Measurements from ENCODE around the gene KCND3.

The KCND3 gene

DNA sequence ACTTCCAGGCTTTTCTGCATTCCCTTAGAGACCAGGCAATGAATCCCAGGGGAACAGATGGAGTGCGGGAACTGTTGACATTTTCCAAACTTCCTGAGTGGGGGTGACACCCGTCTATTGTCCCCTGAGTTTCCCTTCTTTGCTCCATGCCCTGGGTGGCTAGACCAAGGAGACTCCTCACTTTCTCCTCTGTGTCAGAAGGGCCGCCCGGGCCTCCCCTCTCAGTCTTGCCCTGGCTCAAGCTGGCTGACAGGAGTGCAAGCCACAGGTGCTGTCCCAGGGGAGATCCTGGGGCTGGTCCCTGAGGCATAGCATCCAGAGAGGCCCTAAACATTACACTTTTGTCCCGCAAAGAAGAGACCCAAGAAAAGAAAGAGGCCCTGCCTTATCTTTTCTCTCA is 170.9 kb downstream of the KCND3 start:
- Histone ChIP-seq H3K9ac (ENCODE audit: insufficient read length) (no peak overlapping the region), H3K9me3 (ENCODE audit: low read depth, low read length) (no peaks in the 10 kb centered on the region), H3K36me3 (ENCODE audit: insufficient read depth, low read length) (no peaks in the 10 kb centered on the region), H3K4me3 (no peak overlapping the region), H3K27ac (no peak overlapping the region)
- no peak for TF ChIP-seq FOXP2 (optimal IDR thresholded peaks at IDR 0.05; ENCODE audit: control extremely low read depth, extremely low read length, insufficient read depth)
- TF ChIP-seq EZH2 (IDR thresholded peaks at IDR 0.05), result no peak
- no peak for TF ChIP-seq POLR2AphosphoS5 (IDR thresholded peaks at IDR 0.05; ENCODE audit: borderline replicate concordance, low read depth, low read length)
- no peak for DNase-seq (ENCODE audit: low read depth, low spot score)

GRCh38 chr1:111818081-111818480 is 171.4 kb downstream of the KCND3 start:
- no peak overlapping the region for H3K4me3 ChIP-seq
- no peak overlapping the region for H3K9ac ChIP-seq (ENCODE audit: insufficient read length)
- no peaks in the 10 kb centered on the region for H3K9me3 ChIP-seq (ENCODE audit: low read depth, low read length)
- no peak for DNase-seq (ENCODE audit: low read depth, low spot score)
- no peak overlapping the region for H3K27ac ChIP-seq
- H3K36me3 ChIP-seq (ENCODE audit: insufficient read depth, low read length), result no peaks in the 10 kb centered on the region
- TF ChIP-seq POLR2AphosphoS5 (IDR thresholded peaks at IDR 0.05; ENCODE audit: borderline replicate concordance, low read depth, low read length) (no peak), EZH2 (IDR thresholded peaks at IDR 0.05) (no peak), FOXP2 (optimal IDR thresholded peaks at IDR 0.05; ENCODE audit: control extremely low read depth, extremely low read length, insufficient read depth) (no peak)

- Histone ChIP-seq H3K9ac (ENCODE audit: insufficient read length) (no peak overlapping the region), H3K27ac (no peak overlapping the region), H3K36me3 (ENCODE audit: insufficient read depth, low read length) (no peaks in the 10 kb centered on the region), H3K4me3 (no peak overlapping the region), H3K9me3 (ENCODE audit: low read depth, low read length) (no peaks in the 10 kb centered on the region)
- no peak for TF ChIP-seq FOXP2 (optimal IDR thresholded peaks at IDR 0.05; ENCODE audit: control extremely low read depth, extremely low read length, insufficient read depth)
- TF ChIP-seq POLR2AphosphoS5 (IDR thresholded peaks at IDR 0.05; ENCODE audit: borderline replicate concordance, low read depth, low read length), result no peak
- no peak for TF ChIP-seq EZH2 (IDR thresholded peaks at IDR 0.05)
- no peak for DNase-seq (ENCODE audit: low read depth, low spot score)
Measured at GRCh38 chr1:111814642-111815041, 174.8 kb downstream of the KCND3 start.

- H3K36me3 ChIP-seq (ENCODE audit: insufficient read depth, low read length), result no peaks in the 10 kb centered on the region
- DNase-seq (ENCODE audit: low read depth, low spot score), result no peak
Measured at GRCh38 chr1:111814305-111814628, 175.2 kb downstream of the KCND3 start.

GRCh38 chr1:111813440-111814304 is 175.8 kb downstream of the KCND3 start:
- Histone ChIP-seq H3K27ac (no peak overlapping the region), H3K4me3 (no peak overlapping the region), H3K9me3 (ENCODE audit: low read depth, low read length) (no peaks in the 10 kb centered on the region), H3K9ac (ENCODE audit: insufficient read length) (no peak overlapping the region), H3K36me3 (ENCODE audit: insufficient read depth, low read length) (no peaks in the 10 kb centered on the region)
- no peak for DNase-seq (ENCODE audit: low read depth, low spot score)
- TF ChIP-seq POLR2AphosphoS5 (IDR thresholded peaks at IDR 0.05; ENCODE audit: borderline replicate concordance, low read depth, low read length) (no peak), FOXP2 (optimal IDR thresholded peaks at IDR 0.05; ENCODE audit: control extremely low read depth, extremely low read length, insufficient read depth) (no peak), EZH2 (IDR thresholded peaks at IDR 0.05) (no peak)

More at GRCh38 chr1:111814305-111814628, 175.2 kb downstream of the KCND3 start:
- TF ChIP-seq EZH2 (IDR thresholded peaks at IDR 0.05) (no peak), FOXP2 (optimal IDR thresholded peaks at IDR 0.05; ENCODE audit: control extremely low read depth, extremely low read length, insufficient read depth) (no peak), POLR2AphosphoS5 (IDR thresholded peaks at IDR 0.05; ENCODE audit: borderline replicate concordance, low read depth, low read length) (no peak)
- Histone ChIP-seq H3K9me3 (ENCODE audit: low read depth, low read length) (no peaks in the 10 kb centered on the region), H3K27ac (no peak overlapping the region), H3K9ac (ENCODE audit: insufficient read length) (no peak overlapping the region), H3K4me3 (no peak overlapping the region)

DNA sequence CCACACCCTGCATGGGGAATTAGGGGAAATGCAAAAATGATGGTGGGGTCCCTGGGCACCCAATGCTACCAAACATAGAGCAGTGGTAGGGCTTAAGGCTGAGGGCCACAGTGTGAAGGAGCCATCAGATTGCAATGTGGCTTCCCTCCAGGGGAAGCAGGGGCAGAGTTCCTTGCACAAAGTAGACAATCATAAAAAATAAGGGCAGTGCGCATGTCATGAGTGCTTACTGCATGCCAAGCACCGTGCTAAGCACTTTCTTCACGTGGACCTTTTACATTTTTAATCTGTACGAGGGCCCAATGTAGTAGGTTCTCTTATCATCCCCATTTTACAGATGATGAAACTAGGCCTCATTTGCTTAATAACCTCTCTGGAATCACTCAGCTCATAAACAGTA is 177.2 kb downstream of the KCND3 start:
- Histone ChIP-seq H3K4me3 (no peak overlapping the region), H3K9ac (ENCODE audit: insufficient read length) (no peak overlapping the region), H3K9me3 (ENCODE audit: low read depth, low read length) (no peaks in the 10 kb centered on the region), H3K36me3 (ENCODE audit: insufficient read depth, low read length) (no peaks in the 10 kb centered on the region), H3K27ac (no peak overlapping the region)
- TF ChIP-seq POLR2AphosphoS5 (IDR thresholded peaks at IDR 0.05; ENCODE audit: borderline replicate concordance, low read depth, low read length), result no peak
- TF ChIP-seq FOXP2 (optimal IDR thresholded peaks at IDR 0.05; ENCODE audit: control extremely low read depth, extremely low read length, insufficient read depth), result no peak
- no peak for TF ChIP-seq EZH2 (IDR thresholded peaks at IDR 0.05)
- DNase-seq (ENCODE audit: low read depth, low spot score), result no peak

GRCh38 chr1:111811891-111812290 is 177.6 kb downstream of the KCND3 start:
- H3K9me3 ChIP-seq (ENCODE audit: low read depth, low read length), result no peaks in the 10 kb centered on the region
- TF ChIP-seq EZH2 (IDR thresholded peaks at IDR 0.05), result no peak
- TF ChIP-seq POLR2AphosphoS5 (IDR thresholded peaks at IDR 0.05; ENCODE audit: borderline replicate concordance, low read depth, low read length), result no peak
- no peak for TF ChIP-seq FOXP2 (optimal IDR thresholded peaks at IDR 0.05; ENCODE audit: control extremely low read depth, extremely low read length, insufficient read depth)
- DNase-seq (ENCODE audit: low read depth, low spot score), result no peak
- H3K9ac ChIP-seq (ENCODE audit: insufficient read length), result no peak overlapping the region
- H3K27ac ChIP-seq, result no peak overlapping the region
- H3K36me3 ChIP-seq (ENCODE audit: insufficient read depth, low read length), result no peaks in the 10 kb centered on the region
- H3K4me3 ChIP-seq, result no peak overlapping the region

DNA sequence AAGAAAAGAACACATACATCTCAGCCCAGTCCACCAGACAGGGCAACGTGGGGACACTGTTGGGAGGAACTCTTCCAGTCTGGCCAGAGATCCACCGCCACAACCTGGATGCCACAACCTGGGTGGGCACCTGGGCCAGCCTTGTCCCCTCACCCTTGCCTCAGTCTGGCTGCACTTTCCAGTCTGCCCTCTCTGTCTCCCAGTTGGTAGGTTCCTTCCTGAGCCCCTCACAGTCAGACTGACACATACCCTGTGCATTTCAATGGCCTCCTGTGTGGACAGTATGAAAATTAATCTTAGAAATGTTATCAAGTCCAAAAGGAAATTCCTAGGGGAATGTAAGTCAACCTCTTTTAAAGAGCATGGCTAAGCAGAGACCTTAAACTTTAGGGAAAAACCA is 184.2 kb downstream of the KCND3 start:
- DNase-seq (ENCODE audit: low read depth, low spot score), result no peak
- Histone ChIP-seq H3K36me3 (ENCODE audit: insufficient read depth, low read length) (no peaks in the 10 kb centered on the region), H3K4me3 (no peak overlapping the region), H3K27ac (no peak overlapping the region), H3K9ac (ENCODE audit: insufficient read length) (no peak overlapping the region), H3K9me3 (ENCODE audit: low read depth, low read length) (no peaks in the 10 kb centered on the region)
- TF ChIP-seq FOXP2 (optimal IDR thresholded peaks at IDR 0.05; ENCODE audit: control extremely low read depth, extremely low read length, insufficient read depth) (no peak), POLR2AphosphoS5 (IDR thresholded peaks at IDR 0.05; ENCODE audit: borderline replicate concordance, low read depth, low read length) (no peak), EZH2 (IDR thresholded peaks at IDR 0.05) (no peak)

Data from SK-N-MC (cell line).